ENCODE measurements around the gene SLC37A1. TPM values are rescaled to one million over a fixed set of nuclear protein-coding genes. Genes with fewer than 3 reads are reported as not detected.

Gene SLC37A1
- total RNA-seq, 2 donors from 2014 or later = 22.7 to 47.0 TPM

DNA sequence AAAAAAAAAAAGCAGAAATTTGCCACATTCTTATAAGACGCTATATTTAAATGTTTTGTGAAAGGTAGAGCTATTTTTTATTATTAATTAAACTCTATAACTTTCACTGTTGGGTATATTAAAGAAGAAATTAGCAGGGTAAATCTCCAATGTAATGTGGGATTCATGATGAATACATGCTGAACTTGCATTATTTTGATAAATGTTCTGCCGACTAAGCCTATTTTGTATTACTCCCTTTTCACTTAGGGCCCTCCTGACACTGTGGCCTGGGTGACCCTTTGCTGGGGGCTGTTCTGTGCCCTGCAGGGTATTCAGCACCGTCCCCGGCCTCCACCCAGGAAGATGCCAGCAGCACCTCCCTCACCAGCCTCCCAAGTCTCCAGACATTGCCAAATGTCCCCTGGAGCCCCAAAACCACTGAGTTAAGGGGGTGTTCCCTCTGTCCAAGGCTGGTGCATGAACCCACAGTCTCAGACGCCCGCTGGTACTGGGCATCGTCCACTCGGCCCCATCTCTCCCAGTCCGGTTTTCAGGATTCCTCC, 40.1 kb upstream of the SLC37A1 start:
- no peaks in the 10 kb centered on the region for H3K36me3 ChIP-seq (ENCODE audit: control insufficient read depth, insufficient read depth, low read length)
- no peak overlapping the region for H3K27ac ChIP-seq (ENCODE audit: low read depth, low read length)
- peaks cover 10% of the 10 kb centered on the region for H3K4me1 ChIP-seq (ENCODE audit: control insufficient read depth, insufficient read depth, low read length)
- Mint-ChIP-seq H3K9me3 (no peaks in the 10 kb centered on the region), H3K36me3 (ENCODE audit: low read depth) (no peaks in the 10 kb centered on the region), H3K27me3 (ENCODE audit: insufficient read depth) (peaks cover 2% of the 10 kb centered on the region), H3K4me3 (no peak overlapping the region), H3K27ac (no peak overlapping the region), H3K4me1 (peaks cover 22% of the 10 kb centered on the region)
- TF ChIP-seq, protein P1, sequence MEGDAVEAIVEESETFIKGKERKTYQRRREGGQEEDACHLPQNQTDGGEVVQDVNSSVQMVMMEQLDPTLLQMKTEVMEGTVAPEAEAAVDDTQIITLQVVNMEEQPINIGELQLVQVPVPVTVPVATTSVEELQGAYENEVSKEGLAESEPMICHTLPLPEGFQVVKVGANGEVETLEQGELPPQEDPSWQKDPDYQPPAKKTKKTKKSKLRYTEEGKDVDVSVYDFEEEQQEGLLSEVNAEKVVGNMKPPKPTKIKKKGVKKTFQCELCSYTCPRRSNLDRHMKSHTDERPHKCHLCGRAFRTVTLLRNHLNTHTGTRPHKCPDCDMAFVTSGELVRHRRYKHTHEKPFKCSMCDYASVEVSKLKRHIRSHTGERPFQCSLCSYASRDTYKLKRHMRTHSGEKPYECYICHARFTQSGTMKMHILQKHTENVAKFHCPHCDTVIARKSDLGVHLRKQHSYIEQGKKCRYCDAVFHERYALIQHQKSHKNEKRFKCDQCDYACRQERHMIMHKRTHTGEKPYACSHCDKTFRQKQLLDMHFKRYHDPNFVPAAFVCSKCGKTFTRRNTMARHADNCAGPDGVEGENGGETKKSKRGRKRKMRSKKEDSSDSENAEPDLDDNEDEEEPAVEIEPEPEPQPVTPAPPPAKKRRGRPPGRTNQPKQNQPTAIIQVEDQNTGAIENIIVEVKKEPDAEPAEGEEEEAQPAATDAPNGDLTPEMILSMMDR (conservative IDR thresholded peaks at IDR 0.05) = no peak
- no peak for DNase-seq
- no peaks in the 10 kb centered on the region for H3K9me3 ChIP-seq (ENCODE audit: control insufficient read depth, low read length)
- 92 to 94% methylated on average over 5 to 8 of the region's 9 CpGs for WGBS, 2 experiments (ENCODE audit: insufficient coverage in 1 of 2, insufficient read length in 1 of 2)
- H3K27me3 ChIP-seq (ENCODE audit: control insufficient read depth, insufficient read depth, low read length, poor library complexity, severe bottlenecking) = no peaks in the 10 kb centered on the region
- no peak overlapping the region for H3K9ac ChIP-seq (ENCODE audit: extremely low read depth, low read length, poor library complexity, severe bottlenecking)
- no peak overlapping the region for H3K4me3 ChIP-seq (ENCODE audit: low read length)

DNA sequence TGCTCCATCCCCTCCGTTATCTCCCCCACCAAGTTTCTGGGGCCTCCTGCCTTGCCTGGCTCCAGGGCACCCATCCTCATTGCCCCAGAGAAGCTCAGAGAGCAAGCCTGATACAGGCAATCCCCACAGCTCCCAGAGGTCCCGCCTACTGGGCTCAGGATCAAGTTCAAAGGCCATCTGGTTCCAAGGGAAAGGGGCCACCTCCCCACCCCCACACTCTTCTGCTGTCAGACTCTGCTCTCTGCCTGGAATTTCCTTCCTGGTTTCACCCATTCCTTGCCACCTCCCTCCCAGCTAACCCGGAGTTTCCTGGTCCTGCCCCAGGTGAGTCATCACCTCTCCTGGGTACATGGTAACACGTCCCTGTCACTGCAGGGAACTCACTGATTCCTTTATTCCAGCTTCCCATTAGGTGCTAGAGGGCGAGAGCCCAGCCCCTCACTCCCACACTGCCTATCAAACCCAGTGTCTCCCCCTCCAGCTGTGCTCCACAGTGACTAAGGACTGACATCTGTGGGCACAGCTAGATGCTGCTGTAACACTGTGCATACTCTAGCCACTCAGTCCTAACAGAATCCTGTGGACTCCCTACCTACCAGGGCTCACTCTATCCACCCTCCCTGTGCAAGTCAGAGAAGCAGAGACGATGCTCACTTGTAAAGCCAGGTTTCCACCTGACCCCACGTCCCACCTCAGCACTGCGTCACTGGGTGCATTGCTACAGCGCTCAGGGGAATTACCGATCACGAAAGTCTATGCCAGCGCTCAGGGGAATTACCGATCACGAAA, 39.4 kb upstream of the SLC37A1 start:
- H3K27ac Mint-ChIP-seq = no peak overlapping the region
- TF ChIP-seq, protein P1 (conservative IDR thresholded peaks at IDR 0.05) = no peak
- H3K9ac ChIP-seq (ENCODE audit: extremely low read depth, low read length, poor library complexity, severe bottlenecking) = no peak overlapping the region
- no peaks in the 10 kb centered on the region for H3K27me3 ChIP-seq (ENCODE audit: control insufficient read depth, insufficient read depth, low read length, poor library complexity, severe bottlenecking)
- H3K4me1 ChIP-seq (ENCODE audit: control insufficient read depth, insufficient read depth, low read length) = peaks cover 4% of the 10 kb centered on the region
- H3K36me3 ChIP-seq (ENCODE audit: control insufficient read depth, insufficient read depth, low read length) = no peaks in the 10 kb centered on the region
- H3K36me3 Mint-ChIP-seq (ENCODE audit: low read depth) = no peaks in the 10 kb centered on the region
- no peak overlapping the region for H3K27ac ChIP-seq (ENCODE audit: low read depth, low read length)
- no peaks in the 10 kb centered on the region for H3K9me3 Mint-ChIP-seq
- no peak overlapping the region for H3K4me3 Mint-ChIP-seq
- peaks cover 16% of the 10 kb centered on the region for H3K4me1 Mint-ChIP-seq
- peaks cover 2% of the 10 kb centered on the region for H3K27me3 Mint-ChIP-seq (ENCODE audit: insufficient read depth)
- DNase-seq = peak; percentile 89
- H3K4me3 ChIP-seq (ENCODE audit: low read length) = no peak overlapping the region
- 75 to 80% methylated on average over 12 to 14 of the region's 14 CpGs for WGBS, 2 experiments (ENCODE audit: insufficient coverage in 1 of 2, insufficient read length in 1 of 2)
- no peaks in the 10 kb centered on the region for H3K9me3 ChIP-seq (ENCODE audit: control insufficient read depth, low read length)

DNA sequence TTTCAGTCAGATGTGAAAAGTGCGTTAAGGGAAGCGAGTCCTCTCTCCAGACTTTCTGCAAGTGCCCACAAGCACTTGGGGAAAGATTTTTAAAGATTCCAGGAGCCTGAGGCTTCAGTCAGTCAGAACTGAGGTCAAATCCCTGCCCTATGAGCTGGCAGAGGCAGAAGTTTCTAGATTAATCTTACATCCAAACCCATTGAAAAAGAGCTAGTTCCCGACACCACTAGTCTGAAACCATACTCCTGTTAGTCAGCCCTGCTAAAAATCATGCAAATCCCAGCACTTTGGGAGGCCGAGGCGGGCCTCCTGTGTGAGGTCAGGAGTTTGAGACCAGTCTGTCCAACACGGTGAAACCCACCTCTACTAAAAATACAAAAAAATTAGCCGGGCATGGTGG, 38.6 kb upstream of the SLC37A1 start:
- peak; percentile 42 for DNase-seq
- Histone ChIP-seq H3K27ac (ENCODE audit: low read depth, low read length) (no peak overlapping the region), H3K27me3 (ENCODE audit: control insufficient read depth, insufficient read depth, low read length, poor library complexity, severe bottlenecking) (no peaks in the 10 kb centered on the region), H3K9me3 (ENCODE audit: control insufficient read depth, low read length) (no peaks in the 10 kb centered on the region), H3K4me1 (ENCODE audit: control insufficient read depth, insufficient read depth, low read length) (peaks cover 3% of the 10 kb centered on the region), H3K4me3 (ENCODE audit: low read length) (no peak overlapping the region), H3K9ac (ENCODE audit: extremely low read depth, low read length, poor library complexity, severe bottlenecking) (no peak overlapping the region), H3K36me3 (ENCODE audit: control insufficient read depth, insufficient read depth, low read length) (no peaks in the 10 kb centered on the region)
- Mint-ChIP-seq H3K27me3 (ENCODE audit: insufficient read depth) (peaks cover 2% of the 10 kb centered on the region), H3K4me1 (peaks cover 13% of the 10 kb centered on the region), H3K9me3 (no peaks in the 10 kb centered on the region), H3K27ac (no peak overlapping the region), H3K36me3 (ENCODE audit: low read depth) (no peaks in the 10 kb centered on the region), H3K4me3 (no peak overlapping the region)
- TF ChIP-seq, protein P1 (conservative IDR thresholded peaks at IDR 0.05) = no peak
- WGBS, 2 experiments (ENCODE audit: insufficient coverage in 1 of 2, insufficient read length in 1 of 2) = 86 to 92% methylated on average over 5 to 7 of the region's 7 CpGs
